ENCODE measurements around the gene MAP6D1. TPM values are rescaled to one million over a fixed set of nuclear protein-coding genes. Genes with fewer than 3 reads are reported as not detected.

MAP6D1 gene
- total and polyA plus RNA-seq, 2 donors (not counting 1 experiment from before 2014, with no cell fraction given), result 0.46 to 4.2 TPM

DNA sequence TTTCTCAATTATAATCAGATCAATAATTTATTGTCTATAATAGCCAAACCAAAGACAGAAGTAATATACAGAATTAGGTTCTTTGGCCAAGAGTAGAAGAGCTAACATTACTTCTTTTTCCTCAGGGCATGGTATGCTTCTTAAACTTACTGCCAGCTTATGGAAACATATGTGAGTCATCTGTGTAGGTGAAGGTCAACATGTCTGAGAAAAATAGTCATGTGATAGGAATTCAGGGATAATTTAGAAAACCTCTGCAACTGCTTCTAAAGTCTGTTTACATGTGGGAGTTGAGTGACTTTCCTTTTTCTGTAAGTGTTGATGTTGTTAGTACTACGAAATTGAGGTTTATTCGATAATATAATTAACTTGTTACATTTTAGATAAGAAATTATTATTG lies 19.2 kb upstream of the MAP6D1 start:
- Mint-ChIP-seq H3K27me3 (no peaks in the 10 kb centered on the region), H3K4me3 (no peak overlapping the region), H3K4me1 (no peaks in the 10 kb centered on the region), H3K9me3 (ENCODE audit: insufficient read depth) (no peaks in the 10 kb centered on the region), H3K27ac (no peak overlapping the region)
- Histone ChIP-seq H3K4me3 (ENCODE audit: control extremely low read depth in 1 of 5, extremely low read depth in 1 of 5, insufficient read depth in 1 of 5, low read depth in 2 of 5, low read length in 4 of 5) (no peak overlapping the region), H3K79me2 (ENCODE audit: control insufficient read depth, insufficient read depth, low read length) (no peaks in the 10 kb centered on the region), H3K9ac (ENCODE audit: low read length) (no peak overlapping the region), H2AFZ (ENCODE audit: insufficient read depth, low read depth, low read length, poor library complexity, severe bottlenecking) (no peak overlapping the region), H3K9me3 (ENCODE audit: control extremely low read depth in 1 of 3, control insufficient read depth in 2 of 3, insufficient read depth in 1 of 3, low read length in 2 of 3) (no peaks in the 10 kb centered on the region), H3K4me1 (ENCODE audit: control insufficient read depth in 2 of 2, insufficient read depth in 2 of 2, low read length in 2 of 2) (no peaks in the 10 kb centered on the region), H3K27ac (ENCODE audit: low read length in 2 of 2) (no peak overlapping the region), H3K4me2 (replicated peaks; ENCODE audit: low read depth, low read length, poor library complexity, severe bottlenecking) (no peak overlapping the region), H3K27me3 (replicated peaks in 1 of 4; ENCODE audit: control extremely low read depth in 1 of 4, control insufficient read depth in 3 of 4, insufficient read depth in 4 of 4, low read length in 3 of 4) (no peaks in the 10 kb centered on the region), H4K20me1 (ENCODE audit: control insufficient read depth, insufficient read depth, low read length, poor library complexity, severe bottlenecking) (peaks cover 5% of the 10 kb centered on the region), H3K36me3 (replicated peaks in 1 of 2; ENCODE audit: control extremely low read depth in 1 of 2, control insufficient read depth in 1 of 2, extremely low read depth in 1 of 2, insufficient read depth in 2 of 2, low read length in 1 of 2) (peaks cover 0 to 53% of the 10 kb centered on the region in 2 experiments)
- ChIA-PET CTCF (no interaction called here), POLR2A (no interaction called here)
- DNase-seq, result no peak
- intact Hi-C loops (cut with micrococcal nuclease), result no loop called here
- WGBS (ENCODE audit: insufficient coverage), result no CpG with 5 or more reads among the region's 2 CpGs
- no peak for ATAC-seq (ENCODE audit: low read depth)
- no peak for TF ChIP-seq EZH2 (IDR thresholded peaks at IDR 0.05; ENCODE audit: borderline replicate concordance, insufficient read depth, low read depth, low read length, poor library complexity, severe bottlenecking)
- TF ChIP-seq, protein P1, sequence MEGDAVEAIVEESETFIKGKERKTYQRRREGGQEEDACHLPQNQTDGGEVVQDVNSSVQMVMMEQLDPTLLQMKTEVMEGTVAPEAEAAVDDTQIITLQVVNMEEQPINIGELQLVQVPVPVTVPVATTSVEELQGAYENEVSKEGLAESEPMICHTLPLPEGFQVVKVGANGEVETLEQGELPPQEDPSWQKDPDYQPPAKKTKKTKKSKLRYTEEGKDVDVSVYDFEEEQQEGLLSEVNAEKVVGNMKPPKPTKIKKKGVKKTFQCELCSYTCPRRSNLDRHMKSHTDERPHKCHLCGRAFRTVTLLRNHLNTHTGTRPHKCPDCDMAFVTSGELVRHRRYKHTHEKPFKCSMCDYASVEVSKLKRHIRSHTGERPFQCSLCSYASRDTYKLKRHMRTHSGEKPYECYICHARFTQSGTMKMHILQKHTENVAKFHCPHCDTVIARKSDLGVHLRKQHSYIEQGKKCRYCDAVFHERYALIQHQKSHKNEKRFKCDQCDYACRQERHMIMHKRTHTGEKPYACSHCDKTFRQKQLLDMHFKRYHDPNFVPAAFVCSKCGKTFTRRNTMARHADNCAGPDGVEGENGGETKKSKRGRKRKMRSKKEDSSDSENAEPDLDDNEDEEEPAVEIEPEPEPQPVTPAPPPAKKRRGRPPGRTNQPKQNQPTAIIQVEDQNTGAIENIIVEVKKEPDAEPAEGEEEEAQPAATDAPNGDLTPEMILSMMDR (IDR thresholded peaks at IDR 0.05), result no peak

DNA sequence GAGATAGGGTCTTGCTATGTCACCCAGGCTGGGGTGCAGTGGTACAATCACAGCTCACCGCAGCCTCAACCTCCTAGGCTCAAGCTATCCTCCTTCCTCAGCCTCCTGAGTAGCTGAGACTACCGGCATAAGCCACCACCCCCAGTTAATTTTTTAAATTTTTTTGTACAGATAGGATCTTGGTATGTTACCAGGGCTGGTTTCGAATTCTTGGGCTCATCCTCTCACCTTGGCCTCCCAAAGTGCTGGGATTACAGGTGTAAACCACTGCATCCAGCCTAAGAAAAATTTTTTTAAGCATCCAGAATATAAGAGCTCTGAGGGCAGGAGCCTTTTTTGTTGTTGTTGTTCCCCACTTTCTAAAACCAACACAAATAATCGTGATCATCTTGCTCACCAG lies 14.4 kb upstream of the MAP6D1 start:
- CTCF ChIA-PET, result interaction anchor here (0.7 kb wide), 1 partner anchor 430 kb away, joined by 3 read pairs; no protein-coding TSS in a partner anchor
- no peak overlapping the region for H2AFZ ChIP-seq (ENCODE audit: insufficient read depth, low read depth, low read length, poor library complexity, severe bottlenecking)
- no peak overlapping the region for H3K4me3 ChIP-seq (ENCODE audit: control extremely low read depth in 1 of 5, extremely low read depth in 1 of 5, insufficient read depth in 1 of 5, low read depth in 2 of 5, low read length in 4 of 5)
- H3K36me3 ChIP-seq (replicated peaks in 1 of 2; ENCODE audit: control extremely low read depth in 1 of 2, control insufficient read depth in 1 of 2, extremely low read depth in 1 of 2, insufficient read depth in 2 of 2, low read length in 1 of 2), result peaks cover 3 to 63% of the 10 kb centered on the region in 2 experiments
- intact Hi-C loops (cut with micrococcal nuclease), result no loop called here
- H3K4me2 ChIP-seq (replicated peaks; ENCODE audit: low read depth, low read length, poor library complexity, severe bottlenecking), result no peak overlapping the region
- Mint-ChIP-seq H3K27me3 (no peaks in the 10 kb centered on the region), H3K9me3 (ENCODE audit: insufficient read depth) (no peaks in the 10 kb centered on the region), H3K4me1 (no peaks in the 10 kb centered on the region), H3K27ac (no peak overlapping the region), H3K4me3 (no peak overlapping the region)
- H3K79me2 ChIP-seq (ENCODE audit: control insufficient read depth, insufficient read depth, low read length), result no peaks in the 10 kb centered on the region
- no peaks in the 10 kb centered on the region for H3K9me3 ChIP-seq (ENCODE audit: control extremely low read depth in 1 of 3, control insufficient read depth in 2 of 3, insufficient read depth in 1 of 3, low read length in 2 of 3)
- no peak overlapping the region for H3K27ac ChIP-seq (ENCODE audit: low read length in 2 of 2)
- TF ChIP-seq, protein P1 (IDR thresholded peaks at IDR 0.05), result no peak
- TF ChIP-seq EZH2 (IDR thresholded peaks at IDR 0.05; ENCODE audit: borderline replicate concordance, insufficient read depth, low read depth, low read length, poor library complexity, severe bottlenecking), result no peak
- H3K27me3 ChIP-seq (replicated peaks in 1 of 4; ENCODE audit: control extremely low read depth in 1 of 4, control insufficient read depth in 3 of 4, insufficient read depth in 4 of 4, low read length in 3 of 4), result no peaks in the 10 kb centered on the region
- H3K9ac ChIP-seq (ENCODE audit: low read length), result no peak overlapping the region
- WGBS (ENCODE audit: insufficient coverage), result no CpG with 5 or more reads among the region's 4 CpGs
- H3K4me1 ChIP-seq (ENCODE audit: control insufficient read depth in 2 of 2, insufficient read depth in 2 of 2, low read length in 2 of 2), result no peaks in the 10 kb centered on the region
- no peaks in the 10 kb centered on the region for H4K20me1 ChIP-seq (ENCODE audit: control insufficient read depth, insufficient read depth, low read length, poor library complexity, severe bottlenecking)
- POLR2A ChIA-PET, result no interaction called here
- DNase-seq, result no peak
- no peak for ATAC-seq (ENCODE audit: low read depth)
